Left ventricle myocardium inferior (tissue), 1 donor: ENCODE results near the gene ASAP3. TPM values are rescaled to one million over a fixed set of nuclear protein-coding genes. Genes with fewer than 3 reads are reported as not detected.

Experiments
- DNase-seq: peaks from one replicate; pipeline ENCODE4 v3.0.0-alpha.2; 2020
- H3K27ac ChIP-seq: fragments of 200-600 bp; replicated peaks from 2 replicates; pipeline ENCODE4 v1.8.0; 2021
- H3K27me3 ChIP-seq: fragments of 200-600 bp; 2 replicates; pipeline ENCODE4 v1.8.0; 2021; ENCODE audit warnings: low read depth
- H3K36me3 ChIP-seq: fragments of 200-600 bp; 2 replicates; pipeline ENCODE4 v1.8.0; 2021
- H3K4me1 ChIP-seq: fragments of 200-600 bp; 2 replicates; pipeline ENCODE4 v1.8.0; 2021
- H3K4me3 ChIP-seq: fragments of 200-600 bp; 2 replicates; pipeline ENCODE4 v1.8.0; 2021; ENCODE audit warnings: mild to moderate bottlenecking, moderate library complexity
- H3K9me3 ChIP-seq: fragments of 200-600 bp; replicated peaks from 2 replicates; pipeline ENCODE4 v1.8.0; 2021
- intact Hi-C: fragments of 100-400 bp; cut with micrococcal nuclease; formaldehyde crosslinking; loops from one replicate; pipeline ENCODE4 v1.11.0; 2022
- total RNA-seq: library from RNA; stranded (reverse); fragmentation: NEBNext Ultra II Directional; extraction: Animal tissue kit (Norgen Biotek cat#: 25700); gene quantifications from one replicate; pipeline ENCODE4 v1.2.1, GENCODE V29; 2021
- TF ChIP-seq, protein P1 (sequence below): fragments of 200-600 bp; IDR thresholded peaks from 2 replicates; pipeline ENCODE4 v1.8.0; 2021; ENCODE audit warnings: antibody characterized with exemption, mild to moderate bottlenecking, borderline replicate concordance
- donor health status: DM: no; HTN: yes; CAD: no; lungs with severe emphysema.

ASAP3 gene
- total RNA-seq, 1 donor from 2014 or later = 44.4 TPM

DNA sequence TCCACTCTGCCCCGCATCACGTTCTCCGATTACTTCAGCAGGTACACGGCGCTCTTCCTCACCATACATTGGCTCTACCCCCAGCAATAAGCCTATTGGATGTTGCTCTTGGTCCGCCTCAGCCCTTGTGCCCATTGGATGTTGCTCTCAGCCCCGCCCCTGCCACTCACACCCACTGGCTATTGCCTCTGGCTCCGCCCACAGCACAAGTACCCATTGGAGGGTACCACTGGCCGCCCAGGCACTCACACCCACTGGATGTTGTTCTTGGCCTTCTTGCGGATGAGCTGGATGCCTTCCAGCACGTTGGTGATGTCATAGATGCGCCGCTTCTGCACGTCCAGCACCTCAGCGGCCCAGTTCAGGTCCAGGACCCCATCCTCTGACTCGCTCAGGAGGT, 37.6 kb upstream of the ASAP3 start:
- no peak for DNase-seq
- TF ChIP-seq, protein P1, sequence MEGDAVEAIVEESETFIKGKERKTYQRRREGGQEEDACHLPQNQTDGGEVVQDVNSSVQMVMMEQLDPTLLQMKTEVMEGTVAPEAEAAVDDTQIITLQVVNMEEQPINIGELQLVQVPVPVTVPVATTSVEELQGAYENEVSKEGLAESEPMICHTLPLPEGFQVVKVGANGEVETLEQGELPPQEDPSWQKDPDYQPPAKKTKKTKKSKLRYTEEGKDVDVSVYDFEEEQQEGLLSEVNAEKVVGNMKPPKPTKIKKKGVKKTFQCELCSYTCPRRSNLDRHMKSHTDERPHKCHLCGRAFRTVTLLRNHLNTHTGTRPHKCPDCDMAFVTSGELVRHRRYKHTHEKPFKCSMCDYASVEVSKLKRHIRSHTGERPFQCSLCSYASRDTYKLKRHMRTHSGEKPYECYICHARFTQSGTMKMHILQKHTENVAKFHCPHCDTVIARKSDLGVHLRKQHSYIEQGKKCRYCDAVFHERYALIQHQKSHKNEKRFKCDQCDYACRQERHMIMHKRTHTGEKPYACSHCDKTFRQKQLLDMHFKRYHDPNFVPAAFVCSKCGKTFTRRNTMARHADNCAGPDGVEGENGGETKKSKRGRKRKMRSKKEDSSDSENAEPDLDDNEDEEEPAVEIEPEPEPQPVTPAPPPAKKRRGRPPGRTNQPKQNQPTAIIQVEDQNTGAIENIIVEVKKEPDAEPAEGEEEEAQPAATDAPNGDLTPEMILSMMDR = no peak
- no peaks in the 10 kb centered on the region for H3K4me1 ChIP-seq
- H3K9me3 ChIP-seq = no peaks in the 10 kb centered on the region
- no peaks in the 10 kb centered on the region for H3K36me3 ChIP-seq
- intact Hi-C loops = no loop called here
- H3K27me3 ChIP-seq = no peaks in the 10 kb centered on the region
- H3K4me3 ChIP-seq = no peak overlapping the region
- no peak overlapping the region for H3K27ac ChIP-seq

DNA sequence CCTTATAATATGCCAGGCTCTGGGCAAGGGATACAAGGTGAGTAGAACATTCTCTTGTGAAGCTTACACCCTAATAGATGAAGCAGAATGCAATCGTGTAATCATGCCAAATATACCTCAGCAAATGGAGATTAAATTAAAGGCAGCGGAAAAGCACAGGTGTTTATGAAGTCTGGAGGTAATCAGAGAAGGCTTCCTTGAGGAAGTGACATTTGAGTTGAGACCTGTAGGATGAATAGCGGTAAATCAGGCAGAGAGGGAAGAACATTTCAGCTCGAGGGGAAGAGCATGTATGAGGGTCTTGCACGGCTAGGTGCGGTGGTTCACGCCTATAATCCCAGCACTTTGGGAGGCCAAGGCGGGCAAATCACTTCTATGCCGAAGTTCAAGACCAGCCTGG, 33.6 kb upstream of the ASAP3 start:
- Histone ChIP-seq H3K4me1 (no peaks in the 10 kb centered on the region), H3K9me3 (no peaks in the 10 kb centered on the region), H3K4me3 (no peak overlapping the region), H3K27ac (no peak overlapping the region), H3K36me3 (no peaks in the 10 kb centered on the region), H3K27me3 (no peaks in the 10 kb centered on the region)
- no peak for DNase-seq
- TF ChIP-seq, protein P1 = no peak
- intact Hi-C loops = no loop called here

DNA sequence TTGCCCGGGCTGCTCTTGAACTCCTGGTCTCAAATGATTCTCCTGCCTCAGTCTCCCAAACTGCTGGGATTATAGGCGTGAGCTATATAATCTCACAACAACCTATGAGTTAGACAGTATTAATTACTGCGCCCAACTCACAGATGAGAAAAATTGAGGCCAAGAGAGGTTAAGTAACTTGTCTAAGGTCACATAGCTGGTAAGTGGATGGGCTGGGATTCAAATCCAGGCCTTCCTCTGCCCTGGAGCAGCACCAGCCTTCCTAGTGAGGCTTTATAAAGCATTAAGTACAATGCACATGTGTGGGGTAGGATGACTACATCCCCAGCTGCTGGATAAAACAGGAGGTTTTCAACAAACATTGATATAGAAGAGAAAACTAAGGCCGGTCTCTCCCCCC, 31.9 kb upstream of the ASAP3 start:
- Histone ChIP-seq H3K27ac (no peak overlapping the region), H3K9me3 (no peaks in the 10 kb centered on the region), H3K36me3 (no peaks in the 10 kb centered on the region), H3K4me1 (no peaks in the 10 kb centered on the region), H3K4me3 (no peak overlapping the region), H3K27me3 (no peaks in the 10 kb centered on the region)
- TF ChIP-seq, protein P1 = no peak
- intact Hi-C loops = no loop called here
- DNase-seq = no peak

DNA sequence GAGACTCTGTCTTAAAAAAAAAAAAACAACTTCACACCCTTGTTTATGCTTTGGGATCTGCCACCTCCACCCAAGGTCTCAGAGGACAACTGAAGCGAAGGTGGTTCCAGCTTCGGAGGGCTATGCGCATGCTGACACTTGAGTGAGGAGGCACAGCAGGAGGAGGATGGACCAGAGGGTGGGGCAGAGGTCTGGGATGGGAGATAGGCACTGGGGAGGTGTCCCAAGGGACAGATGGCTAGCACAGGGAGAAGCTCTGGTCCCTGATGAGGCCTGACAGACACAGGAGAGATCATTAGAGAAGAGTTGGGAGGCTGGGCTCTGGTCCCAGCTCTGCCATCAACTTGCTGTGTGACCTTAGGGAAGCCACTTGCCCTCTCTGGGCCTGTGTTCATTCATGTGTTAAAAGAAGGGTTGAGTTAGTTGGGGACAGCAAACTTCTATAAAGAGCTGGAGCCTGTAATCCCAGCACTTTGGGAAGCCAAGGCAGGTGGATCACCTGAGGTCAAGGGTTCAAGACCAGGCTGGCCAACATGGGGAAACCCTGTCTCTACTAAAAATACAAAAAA, 30.2 kb upstream of the ASAP3 start:
- no peaks in the 10 kb centered on the region for H3K36me3 ChIP-seq

DNA sequence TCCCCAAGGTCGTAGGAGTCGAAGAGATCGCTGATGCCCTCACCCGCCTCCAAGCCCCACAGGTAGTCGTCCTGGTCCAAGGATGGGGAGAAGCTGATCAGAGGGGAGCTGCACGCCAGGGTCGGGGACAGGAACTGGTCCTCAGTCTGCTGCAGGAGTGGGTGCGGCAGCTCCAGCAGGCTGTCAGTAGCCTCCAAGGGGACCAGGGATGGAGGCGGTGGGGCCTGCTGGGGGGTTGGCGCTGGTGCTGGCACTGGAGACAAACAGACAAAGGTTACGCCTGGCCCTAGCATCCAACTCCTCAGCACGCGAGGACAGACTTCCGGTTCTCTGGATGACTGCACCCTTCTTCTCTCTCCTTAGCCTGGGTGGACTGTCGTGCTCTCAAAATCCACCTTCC, 25.9 kb upstream of the ASAP3 start:
- Histone ChIP-seq H3K27me3 (no peaks in the 10 kb centered on the region), H3K36me3 (no peaks in the 10 kb centered on the region), H3K4me1 (no peaks in the 10 kb centered on the region), H3K4me3 (no peak overlapping the region), H3K9me3 (no peaks in the 10 kb centered on the region), H3K27ac (no peak overlapping the region)
- intact Hi-C loops = no loop called here
- no peak for DNase-seq
- TF ChIP-seq, protein P1 = no peak

More for the DNA sequence above, 30.2 kb upstream of the ASAP3 start:
- no peaks in the 10 kb centered on the region for H3K4me1 ChIP-seq
- H3K27ac ChIP-seq = no peak overlapping the region
- H3K4me3 ChIP-seq = no peak overlapping the region
- H3K9me3 ChIP-seq = no peaks in the 10 kb centered on the region
- TF ChIP-seq, protein P1 = no peak
- DNase-seq = no peak
- H3K27me3 ChIP-seq = no peaks in the 10 kb centered on the region
- intact Hi-C loops = no loop called here
